PC-3 (cell line): ENCODE results near the gene AIG1.

Experiments used
- CTCF ChIP-seq: fragments of 300-600 bp; sonication (generic); conservative IDR thresholded peaks from 2 replicates; pipeline ENCODE4 v1.5.1; 2017; ENCODE audit warnings: antibody characterized with exemption, low read depth, mild to moderate bottlenecking, low read length
- EZH2 ChIP-seq: fragments of 300-600 bp; sonication (generic); IDR thresholded peaks from one replicate; pipeline ENCODE4 v1.6.1; 2017; ENCODE audit warnings: antibody characterized with exemption, mild to moderate bottlenecking, low read length; ENCODE audit not compliant: unreplicated experiment
- EZH2phosphoT487 ChIP-seq: fragments of 300-600 bp; sonication (generic); IDR thresholded peaks from 2 replicates; pipeline ENCODE4 v1.6.1; 2018; ENCODE audit warnings: mild to moderate bottlenecking, antibody characterized with exemption, low read length, borderline replicate concordance

DNA sequence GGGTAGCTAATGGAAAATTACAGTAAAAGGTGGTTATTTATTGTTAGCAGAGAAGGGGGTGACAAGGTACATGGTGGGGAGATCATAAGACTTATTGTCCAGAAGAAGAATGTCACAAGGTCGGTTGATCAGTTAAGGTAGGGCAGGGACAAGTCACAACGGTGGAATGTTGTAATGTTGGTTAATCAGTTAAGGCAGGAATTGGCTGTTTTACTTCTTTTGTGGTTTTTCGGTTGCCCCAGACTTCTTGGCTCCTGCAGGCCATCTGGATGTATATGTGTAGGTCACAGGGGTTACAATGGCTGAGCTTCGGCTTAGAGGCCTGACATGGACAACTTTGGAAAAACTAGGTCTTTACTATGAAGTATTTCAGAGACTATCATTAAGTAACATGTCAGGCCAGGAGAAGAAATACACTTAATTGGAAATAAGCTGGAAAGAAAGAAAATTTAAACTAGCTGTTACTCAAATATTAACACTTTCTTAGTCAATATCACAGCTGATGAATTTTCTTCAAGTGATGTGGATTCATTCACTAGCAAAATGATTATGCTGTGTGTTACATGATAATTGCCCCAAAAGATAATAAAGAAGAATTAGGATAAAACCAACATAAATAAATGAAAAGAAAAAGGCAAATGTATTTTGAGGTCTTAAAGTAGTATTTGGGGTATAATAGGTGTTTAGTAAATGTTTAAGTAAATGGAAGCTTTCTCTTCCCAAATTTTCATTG, 4.4 kb downstream of the AIG1 start:
- no peak for TF ChIP-seq EZH2
- no peak for TF ChIP-seq CTCF
- TF ChIP-seq EZH2phosphoT487 = no peak
